ENCODE data around the gene FGGY. TPM values are rescaled to one million over a fixed set of nuclear protein-coding genes. Genes with fewer than 3 reads are reported as not detected.

FGGY gene
- total RNA-seq, 1 experiment from 2014 or later: 14.6 TPM

- WGBS (ENCODE audit: extremely low coverage, insufficient read length, low lambda C conversion rate): no CpG with 5 or more reads among the region's 1 CpG
- no peak for DNase-seq
- Mint-ChIP-seq H3K27ac (no peak overlapping the region), H3K36me3 (ENCODE audit: insufficient read depth in 1 of 3, low read depth in 3 of 3) (no peaks in the 10 kb centered on the region), H3K27me3 (ENCODE audit: low read depth) (no peaks in the 10 kb centered on the region), H3K9me3 (no peaks in the 10 kb centered on the region), H3K4me3 (no peak overlapping the region), H3K4me1 (peaks cover 2 to 5% of the 10 kb centered on the region in 2 experiments; a peak in 2 of 4 replicates)
- Histone ChIP-seq H4K91ac (ENCODE audit: insufficient read length, low read depth, low read length) (no peak overlapping the region), H3K23ac (ENCODE audit: insufficient read length, low read depth, low read length) (no peak overlapping the region), H3K9ac (ENCODE audit: extremely low read depth, insufficient read length, low read length) (no peak overlapping the region), H2BK20ac (ENCODE audit: low read depth, low read length, poor library complexity, severe bottlenecking) (no peak overlapping the region), H4K20me1 (ENCODE audit: control insufficient read depth, insufficient read depth, insufficient read length) (no peaks in the 10 kb centered on the region), H3K4me1 (ENCODE audit: insufficient read depth, low read length) (no peaks in the 10 kb centered on the region), H3K27me3 (ENCODE audit: insufficient read depth, low read length) (no peaks in the 10 kb centered on the region), H3K23me2 (ENCODE audit: insufficient read length, low read depth, low read length, poor library complexity, severe bottlenecking) (no peaks in the 10 kb centered on the region), H2BK12ac (ENCODE audit: insufficient read length, low read depth, low read length) (no peak overlapping the region), H3T11ph (ENCODE audit: low read length) (no peak overlapping the region), H3K9me3 (ENCODE audit: control insufficient read depth, low read depth, low read length) (no peaks in the 10 kb centered on the region), H2BK5ac (ENCODE audit: insufficient read length, low read length) (no peak overlapping the region), H2BK120ac (ENCODE audit: low read depth, low read length, poor library complexity, severe bottlenecking) (no peak overlapping the region), H2BK15ac (ENCODE audit: low read depth, low read length) (no peak overlapping the region), H3K4me2 (ENCODE audit: insufficient read depth, insufficient read length, low read length) (no peak overlapping the region), H3K27ac (ENCODE audit: insufficient read length, low read depth, low read length) (no peak overlapping the region), H2AK5ac (ENCODE audit: insufficient read length, low read length) (no peak overlapping the region), H3K14ac (ENCODE audit: insufficient read depth, low read length) (no peak overlapping the region), H4K8ac (replicated peaks; ENCODE audit: insufficient read length, low read depth, low read length) (no peak overlapping the region), H3K79me1 (ENCODE audit: insufficient read depth, low read depth, low read length, poor library complexity, severe bottlenecking) (no peaks in the 10 kb centered on the region), H3K4ac (ENCODE audit: low read depth, low read length) (no peak overlapping the region), H2AFZ (ENCODE audit: low read length) (no peak overlapping the region), H3K56ac (ENCODE audit: insufficient read length, low read depth, low read length) (no peak overlapping the region), H3K18ac (ENCODE audit: insufficient read length, low read depth, low read length) (no peak overlapping the region), H4K5ac (ENCODE audit: insufficient read length, low read depth, low read length) (no peak overlapping the region), H3K79me2 (ENCODE audit: insufficient read depth, low read length) (no peaks in the 10 kb centered on the region)
- TF ChIP-seq, protein P1, sequence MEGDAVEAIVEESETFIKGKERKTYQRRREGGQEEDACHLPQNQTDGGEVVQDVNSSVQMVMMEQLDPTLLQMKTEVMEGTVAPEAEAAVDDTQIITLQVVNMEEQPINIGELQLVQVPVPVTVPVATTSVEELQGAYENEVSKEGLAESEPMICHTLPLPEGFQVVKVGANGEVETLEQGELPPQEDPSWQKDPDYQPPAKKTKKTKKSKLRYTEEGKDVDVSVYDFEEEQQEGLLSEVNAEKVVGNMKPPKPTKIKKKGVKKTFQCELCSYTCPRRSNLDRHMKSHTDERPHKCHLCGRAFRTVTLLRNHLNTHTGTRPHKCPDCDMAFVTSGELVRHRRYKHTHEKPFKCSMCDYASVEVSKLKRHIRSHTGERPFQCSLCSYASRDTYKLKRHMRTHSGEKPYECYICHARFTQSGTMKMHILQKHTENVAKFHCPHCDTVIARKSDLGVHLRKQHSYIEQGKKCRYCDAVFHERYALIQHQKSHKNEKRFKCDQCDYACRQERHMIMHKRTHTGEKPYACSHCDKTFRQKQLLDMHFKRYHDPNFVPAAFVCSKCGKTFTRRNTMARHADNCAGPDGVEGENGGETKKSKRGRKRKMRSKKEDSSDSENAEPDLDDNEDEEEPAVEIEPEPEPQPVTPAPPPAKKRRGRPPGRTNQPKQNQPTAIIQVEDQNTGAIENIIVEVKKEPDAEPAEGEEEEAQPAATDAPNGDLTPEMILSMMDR (conservative IDR thresholded peaks at IDR 0.05): no peak
These were observed 155.1 kb downstream of the FGGY start for GRCh38 chr1:59452026-59452425.
